NCI-H1694 (cell line): ENCODE measurements around the gene XIRP1.
"Not testable (repeated sequence)": the region's sequence is repeated elsewhere in the genome, so short reads cannot be mapped to it uniquely, and the experiment has no call there.

Experiments
- DNase-seq: peaks from one replicate; lab custom pipeline; 2025; lab: John Stamatoyannopoulos, UW

Gene XIRP1

DNA sequence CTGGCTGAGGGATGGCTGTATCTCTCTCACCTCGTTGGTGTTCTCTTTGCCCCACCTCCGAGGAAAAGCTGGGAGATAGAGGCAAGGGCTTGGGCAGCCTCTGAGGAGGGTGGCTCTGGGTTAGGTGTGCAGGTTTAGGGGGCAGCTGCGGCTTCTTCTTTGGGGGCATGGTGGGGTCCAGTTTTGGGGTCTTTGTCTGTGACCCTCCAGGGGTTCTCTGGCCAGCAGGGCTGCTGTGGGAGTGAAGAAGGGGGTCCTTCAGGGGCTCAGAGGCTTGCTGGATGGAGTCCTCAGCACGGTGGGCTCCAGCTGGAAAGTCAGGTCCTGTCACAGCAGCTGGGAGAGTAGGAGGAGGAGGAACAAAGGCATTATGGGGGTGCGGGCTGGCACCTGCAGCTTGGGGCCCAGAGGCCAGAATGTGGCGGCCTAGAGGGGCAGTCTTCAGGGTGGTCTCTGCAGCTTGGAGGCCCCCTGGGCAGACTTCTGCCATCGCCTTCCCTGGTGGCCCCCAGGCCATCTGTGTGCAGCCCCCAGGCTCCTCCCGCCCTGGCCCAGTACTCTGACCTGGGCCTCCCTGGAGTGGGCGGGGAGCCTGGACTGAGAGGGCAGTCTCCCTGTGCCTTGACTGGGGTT, 7.0 kb downstream of the XIRP1 start:
- no peak for DNase-seq

DNA sequence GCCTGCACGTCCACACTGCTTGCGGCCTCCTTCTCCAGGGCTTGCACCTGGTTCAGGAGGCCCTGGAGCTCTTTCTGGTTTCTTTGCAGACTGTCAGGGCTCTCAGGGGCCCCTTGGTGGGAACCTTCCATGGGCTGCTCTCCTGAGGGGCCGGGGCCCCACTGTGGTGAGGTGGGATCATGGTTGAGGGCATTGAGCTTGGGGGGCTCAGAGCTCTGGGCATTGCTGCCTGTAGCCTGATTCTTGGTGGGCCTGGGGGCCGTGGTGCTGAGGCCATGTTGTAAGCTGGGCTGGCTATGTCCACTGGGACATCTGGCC, 7.5 kb downstream of the XIRP1 start:
- DNase-seq = no peak

DNA sequence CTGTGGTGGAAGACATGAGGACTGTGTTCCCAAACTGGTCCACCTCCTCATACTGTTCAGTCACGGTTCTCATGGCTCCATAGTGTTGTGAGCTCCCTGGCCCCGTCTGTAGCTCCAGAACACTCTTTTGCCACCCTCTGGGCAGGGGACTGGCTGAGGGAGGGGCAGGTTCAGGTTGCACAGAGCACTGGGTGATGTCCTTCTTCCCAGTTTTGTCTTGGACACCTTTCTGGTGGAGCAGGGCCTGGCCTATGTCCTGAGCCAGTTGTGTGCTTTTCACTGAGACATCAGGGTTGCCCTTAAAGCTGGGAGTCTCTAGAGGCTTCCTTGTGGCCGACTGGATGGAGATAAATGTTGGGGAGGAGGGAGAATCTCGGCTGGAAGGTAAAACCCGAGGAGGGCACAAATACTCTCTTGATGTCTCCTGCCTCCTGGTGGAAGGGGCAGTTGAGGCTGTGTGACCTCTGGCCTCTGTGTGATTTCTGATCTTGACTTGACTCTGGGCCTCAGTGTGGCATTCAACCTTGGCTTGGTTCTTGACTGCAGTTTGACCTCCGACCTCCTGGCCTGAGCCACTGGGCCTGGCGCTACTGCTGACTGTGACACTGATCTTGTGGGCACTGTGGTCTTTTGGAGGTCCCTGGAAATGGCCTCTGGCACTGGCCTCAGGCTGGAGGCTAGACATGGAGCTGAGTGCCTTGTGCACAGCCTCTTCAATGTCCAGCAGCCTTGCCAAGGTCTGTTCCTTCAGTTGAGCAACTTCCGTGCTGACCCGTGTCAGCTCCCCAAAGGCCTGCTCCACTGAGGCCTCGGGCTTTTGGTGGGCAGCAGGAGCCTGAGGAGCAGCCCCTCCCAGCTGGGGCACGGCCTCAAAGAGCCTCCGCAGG, 8.1 kb downstream of the XIRP1 start:
- no peak for DNase-seq

DNA sequence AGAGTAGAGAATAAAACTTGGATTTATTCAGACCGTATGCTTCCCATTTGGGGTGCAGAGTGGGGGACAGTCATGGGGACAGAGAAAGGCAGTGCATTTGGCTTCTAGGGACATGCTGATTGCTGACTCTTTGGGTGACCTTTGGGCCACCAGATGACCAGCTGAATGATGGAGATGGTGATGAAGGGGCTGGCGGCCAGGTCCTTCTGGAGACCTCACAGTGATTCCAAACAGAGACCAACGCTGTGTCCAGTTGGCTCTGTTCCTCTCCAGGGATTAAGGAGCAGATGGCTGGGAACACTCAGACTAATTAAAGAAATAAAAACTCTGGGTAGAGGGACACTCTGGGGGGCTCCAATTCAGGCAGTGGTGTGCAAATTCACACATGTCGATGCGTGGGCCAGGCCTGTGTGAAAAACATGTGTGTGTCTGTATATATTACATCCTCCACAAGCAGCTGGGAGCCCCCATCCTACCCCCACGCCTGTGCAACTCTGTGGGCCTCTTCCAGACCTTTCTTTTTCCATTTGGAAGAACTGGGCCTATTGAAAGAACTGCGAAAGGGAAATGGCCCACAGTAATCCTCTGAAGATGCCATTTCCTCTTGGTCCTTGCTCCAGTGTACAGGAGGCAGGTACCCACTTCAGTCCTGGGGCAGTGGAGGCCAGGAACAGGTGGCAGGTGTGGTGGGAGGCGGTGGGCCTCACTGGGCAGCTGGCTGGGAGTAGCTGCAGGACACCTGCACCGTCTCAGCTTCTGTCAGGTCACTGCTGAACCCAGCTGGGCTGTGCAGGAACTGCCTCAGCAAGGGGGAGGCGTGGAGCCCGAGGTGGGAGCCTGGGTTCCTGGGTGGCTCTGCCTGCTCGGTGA, 8.9 kb downstream of the XIRP1 start:
- no peak for DNase-seq

DNA sequence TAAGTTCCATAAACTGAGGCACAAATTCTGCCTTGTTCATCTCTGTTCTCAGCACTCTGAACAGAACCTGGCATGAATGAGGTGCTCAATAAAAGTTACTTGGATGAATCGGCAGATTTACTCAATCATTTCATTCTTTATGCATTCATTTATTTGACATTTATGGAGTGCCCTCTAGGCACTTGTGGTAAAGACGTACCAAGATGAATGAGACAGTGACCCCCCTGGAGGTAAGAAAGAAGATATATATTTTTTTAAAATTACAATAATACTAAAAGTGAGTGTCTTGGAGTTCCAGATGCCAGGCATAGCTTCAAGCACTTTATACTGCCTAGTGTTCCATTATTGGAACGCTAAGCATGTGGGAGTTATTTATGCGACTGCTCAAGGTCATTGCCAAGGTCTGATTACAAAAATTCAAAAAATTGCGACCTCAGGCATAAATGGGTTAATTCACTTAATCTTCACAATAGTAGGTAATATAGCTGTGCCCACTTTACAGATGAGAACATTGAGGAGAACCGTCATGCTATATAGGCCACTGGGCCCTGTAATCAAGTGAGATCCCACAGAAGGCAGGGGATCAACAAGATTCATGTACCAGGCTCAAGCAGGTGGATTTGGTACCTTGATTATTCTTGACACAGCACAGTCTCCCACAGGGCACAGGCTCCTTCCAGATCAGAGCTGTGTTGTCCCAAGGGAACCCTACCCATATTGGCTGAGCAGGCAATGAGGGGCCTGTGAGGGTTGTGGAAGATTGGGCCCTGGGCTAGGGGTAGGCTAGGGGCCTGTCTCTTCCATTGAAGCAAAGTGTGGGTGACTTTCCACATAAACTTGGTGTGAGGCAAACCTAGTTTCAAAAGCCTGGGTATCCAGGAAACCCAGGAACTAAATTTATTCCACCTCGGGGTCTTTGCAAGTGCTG, 10.7 kb downstream of the XIRP1 start:
- no peak for DNase-seq

DNA sequence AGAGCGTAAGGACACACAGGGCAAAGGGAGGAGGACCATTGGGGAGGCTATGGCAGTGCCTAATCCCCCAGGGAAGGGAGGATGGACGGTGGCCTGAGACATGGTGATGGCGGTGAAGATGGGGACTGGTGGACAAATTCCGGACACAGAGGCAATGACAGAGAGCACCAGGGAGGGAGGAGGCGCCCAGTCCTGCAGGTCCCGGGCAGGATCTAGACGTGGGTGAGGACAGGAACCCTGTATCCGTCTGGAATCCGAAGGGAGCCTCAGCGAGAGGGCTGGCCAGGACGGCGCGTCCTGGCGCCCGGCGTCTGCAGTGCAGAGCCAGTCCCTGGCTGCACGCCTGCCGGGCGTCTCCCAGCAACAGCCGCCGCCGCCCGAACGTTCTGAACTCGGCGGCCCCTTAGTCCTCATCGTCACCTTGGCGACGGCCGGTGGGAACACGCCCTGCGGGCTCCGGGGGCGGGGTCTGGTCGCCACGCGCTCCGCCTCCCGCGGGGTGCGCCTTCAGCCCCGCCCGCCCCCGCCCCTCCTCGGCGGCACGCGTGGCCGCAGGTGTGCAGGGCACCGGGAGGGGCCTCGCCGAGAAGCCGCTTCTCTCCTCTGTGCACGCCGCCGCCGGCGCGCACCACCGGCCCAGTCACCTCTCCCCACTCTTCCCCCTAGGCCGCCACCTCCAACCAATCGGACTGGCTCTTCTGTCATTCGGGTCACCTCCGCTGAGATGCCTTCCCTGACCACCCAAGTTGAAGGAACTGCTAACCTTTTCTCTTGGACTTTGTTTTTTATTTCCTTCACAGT, 11.6 kb downstream of the XIRP1 start:
- no peak for DNase-seq

DNA sequence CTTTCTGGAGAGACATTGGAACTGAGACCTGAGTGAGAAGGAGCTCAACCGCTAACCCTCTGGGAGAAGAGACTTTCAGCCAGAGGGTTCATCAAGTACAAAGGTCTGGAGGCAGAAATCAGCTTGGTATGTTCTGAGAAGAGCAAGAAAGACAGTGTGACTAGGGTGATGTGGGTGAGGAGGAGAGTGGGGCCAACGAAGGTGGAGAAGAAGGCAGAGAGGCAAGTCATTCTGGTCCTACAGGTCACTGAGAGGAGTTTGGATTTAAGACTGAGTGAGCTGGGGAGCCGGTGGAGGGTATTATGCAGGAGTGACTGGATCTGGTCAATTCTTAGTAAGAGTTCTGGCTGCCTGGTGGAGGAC, 12.2 kb downstream of the XIRP1 start:
- DNase-seq = no peak

DNA sequence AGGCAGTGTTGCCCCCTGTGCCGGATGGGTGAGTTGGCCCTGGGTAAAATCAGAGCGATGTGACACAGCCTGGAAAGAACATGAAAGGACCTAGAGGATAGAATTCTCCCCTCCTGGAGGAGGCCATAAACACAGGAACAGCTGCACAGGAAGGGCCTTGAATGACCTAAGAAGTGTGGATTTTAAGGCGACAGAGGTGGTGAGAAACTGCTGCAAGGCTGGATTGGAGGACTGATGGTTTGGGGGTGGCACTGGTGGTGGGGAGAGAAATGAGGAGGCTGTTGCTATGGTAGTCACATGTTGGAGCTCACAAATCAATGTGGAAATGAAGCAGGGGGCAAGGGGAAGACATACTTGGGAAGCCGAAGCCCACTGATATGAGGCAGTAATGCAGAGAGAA, 13.8 kb downstream of the XIRP1 start:
- no peak for DNase-seq

DNA sequence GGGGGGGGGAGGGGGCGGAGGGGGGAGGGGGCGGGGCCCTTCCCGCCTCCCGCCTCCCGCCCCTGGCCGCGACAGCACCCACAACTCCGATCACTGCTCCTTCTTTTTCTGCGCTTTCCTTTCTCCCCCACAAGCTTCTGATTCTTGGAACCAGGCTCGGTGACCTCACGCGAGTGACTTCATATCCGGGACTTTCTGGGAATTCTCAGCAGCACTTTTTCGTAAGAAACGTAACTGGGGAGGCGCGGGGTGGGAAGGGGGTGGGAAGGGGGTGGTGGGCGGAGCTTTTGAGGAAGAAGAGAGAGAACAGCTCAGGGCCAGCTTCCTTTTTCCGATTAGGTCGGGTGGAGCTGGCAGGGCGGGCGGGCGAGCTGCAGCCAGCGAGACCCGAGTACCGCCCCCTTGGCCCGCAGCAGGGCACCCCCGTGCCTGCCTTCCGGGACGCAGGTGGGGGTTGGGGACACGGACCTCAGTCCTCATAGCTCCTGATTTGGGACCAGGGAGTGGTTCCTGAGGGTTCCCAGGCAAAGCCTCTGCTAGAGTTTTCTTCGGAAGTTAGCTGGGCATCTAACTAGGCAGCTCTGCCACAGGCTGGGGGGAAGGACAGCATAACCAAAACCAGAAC, 14.6 kb downstream of the XIRP1 start:
- no peak for DNase-seq

DNA sequence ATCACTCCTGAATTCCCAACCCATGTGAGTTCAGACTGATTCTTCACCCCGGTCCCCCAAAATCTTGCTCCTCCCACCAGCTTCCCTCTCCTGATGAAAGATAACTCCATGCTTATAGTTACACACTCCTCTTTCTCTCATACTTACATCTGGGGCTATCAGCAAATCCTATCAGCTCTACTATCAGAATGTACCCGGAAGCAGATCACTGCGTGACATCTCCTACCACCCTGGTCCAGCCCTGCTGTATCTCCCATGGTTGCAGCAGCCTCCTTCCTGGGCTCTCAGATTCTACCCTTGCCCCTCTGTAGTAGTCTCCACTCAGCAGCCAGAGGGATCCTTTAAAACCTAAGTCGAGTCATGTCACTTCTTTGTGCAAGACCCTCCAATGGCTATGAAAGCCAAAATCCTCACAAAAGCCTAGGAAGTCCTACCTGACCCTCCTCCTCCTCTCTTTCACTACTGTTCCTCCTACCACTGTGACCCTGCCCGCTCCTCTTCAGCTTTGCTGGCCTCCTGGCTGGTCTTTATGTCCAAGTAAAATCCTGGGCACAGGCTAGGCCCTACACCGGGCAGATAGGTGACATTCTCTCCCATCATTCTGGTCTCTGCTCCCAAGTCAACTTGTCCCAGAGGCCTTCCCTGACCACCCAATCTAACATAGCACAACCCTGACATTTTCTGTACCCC, 16.2 kb downstream of the XIRP1 start:
- DNase-seq = no peak

DNA sequence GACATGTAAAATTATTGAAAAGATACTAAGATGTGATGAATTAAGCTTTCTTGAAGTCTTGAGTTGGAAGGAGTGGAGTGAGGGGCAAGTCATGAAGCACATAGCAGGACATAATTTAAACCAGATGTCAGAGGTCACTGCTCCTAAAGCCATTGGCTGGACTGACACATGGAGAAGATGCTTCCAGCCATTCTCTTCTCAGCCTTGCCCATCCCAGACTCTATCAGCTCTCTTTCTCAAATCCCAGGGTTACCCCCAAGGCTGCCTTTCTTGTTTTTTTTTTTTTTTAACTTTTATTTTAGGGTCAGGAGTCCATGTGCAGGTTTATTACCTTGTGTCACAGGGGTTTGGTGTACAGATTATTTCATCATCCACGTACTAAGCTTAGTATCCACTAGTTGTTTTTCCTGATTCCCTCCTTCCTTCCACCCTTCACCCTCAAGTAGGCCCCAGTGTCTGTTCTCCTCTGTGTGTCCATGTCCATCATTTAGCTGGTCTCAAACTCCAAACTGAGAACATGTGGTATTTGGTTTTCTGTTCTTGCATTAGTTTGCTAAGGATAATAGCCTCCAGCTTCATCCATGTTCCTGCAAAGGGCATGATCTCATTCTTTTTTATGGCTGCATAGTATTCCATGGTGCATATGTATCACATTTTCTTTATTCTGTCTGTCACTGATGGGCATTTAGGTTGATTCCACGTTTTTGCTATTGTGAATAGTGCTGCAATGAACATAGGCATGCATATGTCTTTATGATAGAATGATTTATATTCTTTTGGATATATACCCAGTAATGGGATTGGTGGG, 18.9 kb downstream of the XIRP1 start:
- DNase-seq = no peak

DNA sequence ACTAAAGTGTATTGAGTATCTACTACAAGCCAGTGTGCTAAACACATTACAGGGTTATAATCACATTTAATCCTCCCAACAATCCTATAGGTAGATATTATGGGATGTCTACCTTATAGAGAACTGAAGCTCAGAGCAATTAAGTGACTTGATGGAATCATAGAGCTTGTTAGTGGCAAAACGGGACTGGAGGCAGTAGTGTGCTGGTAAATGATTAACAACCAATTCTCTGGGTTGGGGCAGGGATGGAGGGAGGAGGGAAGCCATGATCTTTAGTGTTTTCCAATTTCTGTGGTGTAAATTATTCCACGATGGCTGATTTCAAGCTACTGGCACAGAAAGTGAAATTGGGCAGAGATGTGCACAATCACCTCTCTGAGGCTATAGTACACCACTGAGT, 20.5 kb downstream of the XIRP1 start:
- no peak for DNase-seq

DNA sequence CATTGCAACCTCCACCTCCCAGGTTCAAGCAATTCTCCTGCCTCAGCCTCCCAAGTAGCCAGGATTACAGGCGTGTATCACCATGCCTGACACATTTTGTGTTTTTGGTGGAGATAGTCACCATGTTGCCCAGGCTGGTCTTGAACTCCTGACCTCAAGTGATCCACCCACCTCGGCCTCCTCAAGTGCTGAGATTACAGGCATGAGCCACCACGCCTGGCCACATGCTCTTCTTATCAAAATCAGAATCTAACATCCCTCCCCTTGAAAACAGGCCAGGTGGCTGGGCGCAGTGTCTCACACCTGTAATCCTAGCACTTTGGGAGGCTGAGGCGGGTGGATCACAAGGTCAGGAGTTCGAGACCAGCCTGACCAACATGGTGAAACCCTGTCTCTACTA, 21.5 kb downstream of the XIRP1 start:
- DNase-seq = not testable (repeated sequence)

DNA sequence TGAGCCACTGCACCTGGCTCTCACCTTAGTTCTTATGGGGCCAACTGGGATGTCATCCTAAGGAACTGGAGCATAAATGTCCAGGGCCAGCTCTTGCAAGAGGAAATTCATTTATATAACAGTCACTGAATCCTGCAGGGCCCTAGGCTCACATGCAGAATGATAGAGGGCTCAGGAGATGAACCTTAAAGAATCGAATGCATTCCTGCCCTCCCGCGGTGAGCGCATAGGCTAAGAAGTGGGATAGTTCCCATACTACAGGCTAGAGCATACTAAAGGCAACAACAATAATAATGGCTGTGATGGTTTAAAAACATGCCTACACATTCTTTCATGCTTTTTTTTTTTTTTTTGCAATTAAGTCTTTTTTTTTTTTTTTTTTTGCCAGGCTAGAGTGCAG, 21.9 kb downstream of the XIRP1 start:
- no peak for DNase-seq

DNA sequence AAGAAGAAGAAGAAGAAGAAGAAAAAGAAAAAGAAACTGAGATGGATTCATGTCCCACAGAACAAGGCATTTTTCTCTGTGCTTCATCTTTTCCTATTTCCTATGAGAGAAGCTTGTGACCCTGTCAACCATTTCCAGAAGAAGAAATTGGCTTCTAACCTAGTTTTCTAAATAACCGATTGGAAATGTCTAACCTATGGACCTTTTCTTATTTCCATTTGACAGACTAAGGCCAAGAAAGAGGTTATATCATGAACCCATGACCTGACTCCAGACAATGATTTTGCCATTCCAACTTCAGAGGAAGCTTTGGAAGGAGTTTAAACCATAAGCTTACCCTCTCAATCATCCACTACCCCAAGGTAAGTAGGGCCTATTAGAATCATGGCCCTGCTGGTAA, 22.7 kb downstream of the XIRP1 start:
- no peak for DNase-seq

DNA sequence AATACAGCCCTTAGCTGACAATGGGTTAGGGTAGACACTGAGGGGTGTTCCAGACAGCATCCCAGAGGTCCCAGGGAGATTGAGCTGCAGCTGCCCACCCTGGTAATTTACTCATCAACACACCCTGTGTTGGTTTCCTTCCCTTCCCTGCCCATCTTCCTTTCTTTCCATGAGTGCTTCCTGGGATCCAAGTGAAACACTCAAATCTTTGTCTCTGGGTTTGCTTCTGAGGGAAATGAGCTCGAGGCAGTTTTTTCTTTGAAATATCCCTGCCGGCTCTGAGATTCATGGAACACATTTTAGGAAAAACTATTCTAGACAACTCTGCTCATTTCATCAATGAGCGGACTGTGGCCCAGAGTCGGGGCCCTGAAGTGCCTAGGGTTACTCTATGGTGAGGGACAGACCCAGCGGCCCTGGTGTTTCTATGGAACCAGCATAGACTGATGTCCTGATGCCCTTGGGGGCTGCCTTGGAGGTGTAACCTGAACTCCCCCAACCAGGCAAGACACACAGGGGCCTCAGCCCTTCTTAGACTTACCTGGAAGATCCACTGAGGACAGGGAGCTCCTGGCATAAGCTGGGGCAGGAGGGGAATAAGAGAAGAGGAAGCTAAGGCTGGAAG, 24.1 kb downstream of the XIRP1 start:
- no peak for DNase-seq

DNA sequence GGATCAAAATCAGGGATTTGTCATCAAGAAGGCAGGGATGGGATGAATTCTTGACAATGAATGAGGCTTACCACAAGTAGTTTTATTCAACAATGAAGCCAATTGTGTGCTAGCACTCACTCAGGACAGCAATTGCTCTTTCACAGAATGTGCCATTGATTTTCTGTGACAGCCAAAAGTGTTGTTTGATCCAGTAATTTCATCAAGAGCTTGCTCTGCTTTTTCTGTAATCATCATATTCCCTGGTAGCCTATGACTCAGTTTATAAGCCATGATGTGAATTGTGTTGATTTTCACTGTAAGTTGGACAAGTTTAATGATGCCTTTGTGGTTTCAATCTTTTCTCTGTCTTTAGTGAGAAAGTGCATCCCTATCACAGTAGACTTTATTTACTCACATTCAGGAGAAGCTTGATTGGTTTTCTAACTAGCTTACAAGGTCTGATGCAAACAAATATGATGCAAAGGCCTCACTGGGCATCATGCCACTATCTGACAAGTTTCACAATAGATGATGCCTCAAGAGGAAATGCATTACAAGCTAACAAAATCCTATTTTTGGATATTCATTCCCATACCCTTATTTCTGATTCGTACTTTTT, 25.4 kb downstream of the XIRP1 start:
- DNase-seq = no peak

DNA sequence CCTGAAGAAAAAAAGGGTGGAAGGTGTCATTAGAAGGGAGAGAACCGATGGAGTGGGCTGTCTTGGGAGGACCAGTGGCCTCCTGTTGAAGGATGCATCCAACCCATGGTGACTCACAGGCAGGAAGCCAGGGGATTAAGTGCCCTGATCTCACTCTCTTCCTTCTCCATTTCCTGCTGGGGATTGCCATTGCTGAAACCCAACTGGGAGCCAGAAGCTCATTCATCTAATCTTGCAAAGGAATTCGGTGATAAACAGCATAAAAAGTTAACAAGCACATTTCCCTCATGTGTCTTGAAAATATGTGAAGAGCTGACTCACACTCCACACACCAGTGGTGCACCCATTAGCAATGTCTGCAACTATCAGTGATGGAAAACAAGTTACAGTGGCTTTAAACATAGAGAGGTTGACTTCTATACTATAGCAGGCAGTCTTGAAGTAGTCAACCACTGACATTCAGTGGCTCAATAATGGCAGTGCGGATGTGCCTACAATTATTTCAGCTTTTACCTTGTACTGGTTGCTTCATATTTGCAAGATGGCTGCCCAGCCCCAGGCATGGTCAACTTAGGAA, 26.2 kb downstream of the XIRP1 start:
- DNase-seq = no peak
